H1 (cell line): ENCODE results near the gene TMEM54. TPM values are rescaled to one million over a fixed set of nuclear protein-coding genes. Genes with fewer than 3 reads are reported as not detected.

Experiments
- ATF2 ChIP-seq: IDR thresholded peaks from 2 replicates; pipeline ENCODE4 v1.6.1; 2012; ENCODE audit warnings: low read length, inconsistent platforms
- BRCA1 ChIP-seq: IDR thresholded peaks from 2 replicates; pipeline ENCODE4 v1.6.1; 2012; ENCODE audit warnings: low read depth, low read length, improper control_type of control experiment
- CHD7 ChIP-seq: fragments of 300-600 bp; sonication (generic); IDR thresholded peaks from 2 replicates; pipeline ENCODE4 v1.7.1; 2012; ENCODE audit warnings: low read length, moderate library complexity, mild to moderate bottlenecking, inconsistent platforms; ENCODE audit not compliant: insufficient replicate concordance
- RAD21 ChIP-seq, 2 experiments: IDR thresholded peaks in 1 of 2; conservative IDR thresholded peaks in 1 of 2; 2 replicates each; pipeline ENCODE4 v1.6.1; 2011; ENCODE audit warnings: low read depth in 2 of 2, low read length in 2 of 2, improper control_type of control experiment in 1 of 2, inconsistent platforms in 1 of 2, mild to moderate bottlenecking in 1 of 2, moderate library complexity in 1 of 2
- RNF2 ChIP-seq: fragments of 200-900, 300-1000 bp; sonication (generic); IDR thresholded peaks from 2 replicates; pipeline ENCODE4 v1.7.1; 2016; ENCODE audit warnings: borderline replicate concordance, low read depth, mild to moderate bottlenecking, antibody characterized with exemption, low read length; ENCODE audit not compliant: poor library complexity, severe bottlenecking; ENCODE audit errors: missing control alignments
- TEAD4 ChIP-seq: IDR thresholded peaks from 2 replicates; pipeline ENCODE4 v1.6.1; 2012; ENCODE audit warnings: low read depth, low read length, inconsistent platforms, mixed read lengths
- polyA plus RNA-seq, 7 experiments: library from polyadenylated mRNA; depleted of rRNA in 3 of 7; stranded (reverse) in 5 of 7; unstranded in 2 of 7; fragments of >200 nt in 5 of 7; fragments of 200-250 nt in 2 of 7; gene quantifications; 1 replicate in 5 of 7; 2 replicates in 1 of 7; 4 replicates in 1 of 7; pipeline versions ENCODE4 v1.2.1 to v1.2.3, GENCODE V29; 2011 to 2013; ENCODE audit warnings: missing spikeins in 2 of 7, mixed read lengths in 2 of 7
- total RNA-seq: library from RNA; stranded (reverse); fragmentation: NEBNext Ultra II Directional; extraction: Animal tissue kit (Norgen Biotek cat#: 25700); gene quantifications from 2 replicates; pipeline ENCODE4 v1.2.1, GENCODE V29; 2021

TMEM54 gene
- total and polyA plus RNA-seq, 2 of the 8 experiments (the other 6 are each of a cell fraction or from before 2014, with no cell fraction given): 9.5 to 58.7 TPM

- TF ChIP-seq CHD7 (no peak), BRCA1 (no peak), RNF2 (no peak), ATF2 (no peak), TEAD4 (no peak), RAD21 (IDR thresholded peaks at IDR 0.05 in 1 of 2, conservative IDR thresholded peaks at IDR 0.05 in 1 of 2; ENCODE audit: low read depth in 2 of 2, low read length in 2 of 2) (no peak)
Observed at GRCh38 chr1:32917521-32917920, 16.3 kb upstream of the TMEM54 start (continued).
